GM21423 (cell line): ENCODE results near the gene FNDC1.
A peak's percentile ranks its signal among the peaks of the same experiment; 100 is the strongest.

Experiments used
- ATAC-seq: cut with Tn5 transposase; IDR thresholded peaks from one replicate; pipeline ENCODE4 v1.9.1; 2021; ENCODE audit warnings: mild to moderate bottlenecking, moderate library complexity; ENCODE audit not compliant: unreplicated experiment

FNDC1 gene

DNA sequence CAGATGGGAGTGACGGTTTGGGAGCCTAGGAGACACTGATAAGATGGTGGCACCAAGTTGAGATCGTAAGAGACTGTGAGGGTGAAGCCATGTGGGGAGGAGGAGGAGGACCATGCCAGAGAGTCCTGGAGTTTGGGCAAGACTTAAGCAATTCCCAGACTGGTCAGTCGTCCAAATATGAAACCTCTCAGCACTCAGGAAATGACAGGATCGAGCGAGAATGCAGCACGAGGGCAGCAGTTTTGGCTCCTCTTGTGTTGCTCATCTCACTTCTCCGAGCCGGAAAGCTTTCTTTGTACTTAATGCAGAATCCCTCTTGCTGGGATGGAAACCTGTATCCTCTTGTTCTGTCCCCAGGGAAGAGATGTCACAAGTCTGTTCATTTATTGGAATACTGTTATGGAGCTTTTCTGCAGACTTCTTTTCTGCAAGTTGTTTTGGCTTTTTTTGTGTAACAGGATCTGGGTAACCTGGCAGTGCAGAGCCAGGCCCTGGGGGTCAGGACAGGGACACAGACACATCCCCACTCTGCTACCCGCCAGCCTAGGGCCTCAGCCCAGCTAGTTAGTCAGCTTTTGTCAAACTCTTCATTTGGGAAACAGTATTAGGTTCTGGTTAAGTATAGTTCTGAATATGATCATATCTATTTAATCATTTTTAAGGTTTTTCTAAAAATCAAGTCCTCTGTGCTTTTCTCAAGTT lies 34.3 kb downstream of the FNDC1 start:
- no peak for ATAC-seq

DNA sequence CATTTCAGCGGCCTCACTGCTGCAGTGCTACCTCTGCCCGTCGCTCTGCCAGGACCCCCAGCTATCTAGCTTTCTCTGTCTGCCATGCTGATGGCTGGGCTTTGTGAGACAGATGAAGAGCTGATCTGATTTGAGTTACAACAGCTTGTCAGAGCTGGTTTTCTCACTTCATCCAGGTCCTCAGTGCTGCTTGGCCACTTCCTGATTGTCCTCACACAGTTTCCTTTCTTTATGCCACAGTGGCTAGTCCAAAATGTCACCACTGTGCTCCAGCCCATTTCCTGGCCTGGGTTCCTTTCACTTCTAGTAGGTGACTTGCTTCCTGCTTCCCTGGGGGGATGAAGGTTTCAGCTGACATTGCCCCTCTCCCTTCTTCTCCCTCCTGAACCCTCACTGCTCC lies 35.4 kb downstream of the FNDC1 start:
- ATAC-seq, result no peak

DNA sequence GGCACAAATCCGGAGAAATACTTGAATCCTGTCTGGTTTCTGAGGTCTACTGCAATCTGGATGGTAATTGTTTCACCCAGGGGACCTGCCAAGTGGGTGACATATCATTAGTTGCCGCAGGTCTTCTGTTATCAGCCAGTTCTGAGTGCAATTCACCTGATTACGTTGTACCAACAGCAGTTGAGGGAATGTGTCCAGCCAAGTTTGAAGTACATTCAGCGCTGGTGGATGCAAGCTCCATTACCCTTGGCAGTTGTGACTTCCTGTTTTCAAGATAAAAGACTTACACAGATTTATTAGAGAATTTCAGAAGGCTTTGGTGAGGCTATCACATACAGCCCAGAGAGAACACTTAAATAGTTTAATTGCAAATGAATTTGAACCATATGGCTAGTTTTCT lies 42.8 kb downstream of the FNDC1 start:
- ATAC-seq, result no peak

DNA sequence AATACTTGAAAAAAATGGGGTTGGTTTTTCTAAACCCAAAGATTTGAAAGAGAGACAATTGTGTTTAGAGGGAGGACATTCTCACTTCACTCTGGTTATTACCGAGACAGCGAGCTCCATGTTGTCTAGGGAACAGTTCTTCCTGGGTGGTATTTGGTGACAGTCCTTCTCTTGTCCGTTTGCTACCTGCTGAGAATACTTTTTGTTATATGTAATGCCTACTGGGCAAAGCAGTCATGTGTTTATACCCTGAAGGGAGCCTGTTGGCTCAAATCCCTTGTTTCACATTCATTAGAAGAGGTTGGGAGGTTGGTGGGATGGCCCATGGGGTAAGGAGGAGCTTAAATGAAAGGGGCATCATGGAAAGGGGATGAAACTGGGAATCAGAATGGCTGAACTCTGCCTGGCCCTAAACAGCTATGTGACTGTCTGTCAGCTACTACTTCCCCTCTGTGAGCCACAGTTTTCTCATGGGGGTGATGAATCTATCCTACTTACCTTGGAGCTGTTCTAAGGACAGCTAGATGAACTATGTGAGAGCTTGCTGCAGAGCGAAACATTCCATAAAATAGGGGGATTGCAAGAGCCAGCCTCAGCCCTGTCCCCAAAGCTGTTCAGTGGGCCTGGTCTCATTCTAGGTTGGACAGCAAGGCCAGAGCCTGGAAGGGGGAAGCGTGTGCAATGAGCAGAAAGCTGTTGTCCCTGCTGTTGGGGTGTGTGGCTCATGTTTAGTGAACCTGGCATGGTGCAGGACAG lies 43.5 kb downstream of the FNDC1 start:
- ATAC-seq, result no peak

DNA sequence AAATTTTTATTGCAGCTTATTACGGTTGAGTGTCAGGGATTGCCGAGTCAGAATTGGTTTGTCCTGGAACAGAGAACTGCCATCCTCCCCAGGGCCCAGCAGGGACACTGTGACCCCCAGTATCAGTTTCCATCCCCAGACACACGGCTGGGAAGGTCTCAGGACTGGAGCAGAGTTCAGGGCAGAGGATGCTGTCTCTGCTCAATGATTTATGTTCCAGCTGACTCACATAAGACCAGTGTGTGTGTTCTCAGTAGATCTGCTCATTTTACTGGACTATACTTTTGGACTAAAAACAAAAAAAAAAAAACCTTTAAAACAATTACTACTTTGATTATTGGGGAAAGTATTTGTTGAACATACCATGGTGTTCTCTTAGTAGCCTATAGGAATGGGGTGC lies 44.2 kb downstream of the FNDC1 start:
- no peak for ATAC-seq

DNA sequence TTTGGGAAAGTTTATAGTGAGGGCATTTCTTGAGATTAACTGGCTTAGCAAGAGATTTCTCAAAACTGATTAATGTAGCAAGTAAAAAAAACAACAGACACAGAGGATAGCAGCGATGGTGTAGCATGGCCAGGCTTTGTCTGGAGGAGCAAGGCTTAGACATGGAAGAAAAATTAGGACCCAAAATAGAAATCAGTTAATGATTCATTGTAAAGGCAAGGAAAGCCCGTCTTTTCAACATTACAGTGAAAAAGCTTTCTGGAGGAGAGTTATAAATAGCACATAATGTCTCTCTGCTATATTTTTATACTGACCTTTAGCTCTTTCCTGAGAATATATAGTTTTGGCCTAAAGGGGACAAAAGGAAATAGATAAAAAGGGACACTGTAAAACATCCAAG lies 45.1 kb downstream of the FNDC1 start:
- no peak for ATAC-seq

DNA sequence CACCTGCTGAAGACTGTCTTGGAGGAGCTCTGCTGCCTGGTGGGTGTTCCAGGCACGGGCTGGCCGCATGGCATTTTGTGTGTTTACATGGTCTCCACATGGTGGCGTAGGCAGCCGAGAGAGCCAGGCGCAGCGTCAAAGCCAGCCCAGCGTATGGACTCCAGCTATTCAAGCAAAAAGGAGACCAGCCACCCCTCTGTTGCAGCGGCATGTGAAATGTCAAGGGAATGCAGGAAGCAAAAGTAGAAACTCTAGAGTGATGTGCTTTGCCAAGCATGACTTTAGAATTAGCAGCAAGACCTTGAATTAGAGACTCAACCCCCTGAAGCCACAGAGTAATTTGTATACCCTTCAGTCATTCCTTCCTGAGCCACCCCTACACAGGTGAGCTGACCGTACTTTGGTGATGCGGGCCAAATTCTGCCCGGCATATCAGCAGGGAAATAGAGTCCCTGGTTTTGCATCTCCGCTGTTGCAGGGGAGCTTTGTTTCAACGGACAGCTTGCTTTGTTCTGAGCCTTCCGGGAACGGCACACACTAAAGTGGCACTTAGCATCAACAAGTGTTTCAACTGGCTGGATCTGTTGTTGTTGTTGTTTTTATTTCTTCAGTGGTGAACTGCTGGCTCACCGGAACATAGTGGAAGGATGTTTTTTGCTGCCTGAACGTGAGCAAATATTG lies 48.5 kb downstream of the FNDC1 start:
- peak; percentile 58 for ATAC-seq

DNA sequence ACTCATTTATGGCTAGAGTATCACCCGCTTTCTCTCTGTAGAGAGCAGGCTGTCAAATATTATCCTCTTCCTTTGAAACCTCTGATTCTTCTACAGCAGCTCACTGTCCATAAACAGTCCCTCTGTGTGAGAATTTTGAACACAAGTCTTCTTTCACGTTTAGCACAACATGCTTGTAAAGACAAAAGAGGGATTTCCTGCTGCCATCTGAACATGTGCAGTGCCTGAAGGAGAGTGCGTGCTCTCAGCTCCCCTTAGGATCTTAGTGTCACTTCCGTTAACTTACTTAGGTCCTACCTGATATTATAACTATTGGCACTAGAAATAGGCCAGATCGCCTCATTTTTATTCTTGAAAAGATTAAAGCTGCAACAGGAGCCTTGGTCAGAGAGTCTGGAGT lies 50.9 kb downstream of the FNDC1 start:
- ATAC-seq, result no peak

DNA sequence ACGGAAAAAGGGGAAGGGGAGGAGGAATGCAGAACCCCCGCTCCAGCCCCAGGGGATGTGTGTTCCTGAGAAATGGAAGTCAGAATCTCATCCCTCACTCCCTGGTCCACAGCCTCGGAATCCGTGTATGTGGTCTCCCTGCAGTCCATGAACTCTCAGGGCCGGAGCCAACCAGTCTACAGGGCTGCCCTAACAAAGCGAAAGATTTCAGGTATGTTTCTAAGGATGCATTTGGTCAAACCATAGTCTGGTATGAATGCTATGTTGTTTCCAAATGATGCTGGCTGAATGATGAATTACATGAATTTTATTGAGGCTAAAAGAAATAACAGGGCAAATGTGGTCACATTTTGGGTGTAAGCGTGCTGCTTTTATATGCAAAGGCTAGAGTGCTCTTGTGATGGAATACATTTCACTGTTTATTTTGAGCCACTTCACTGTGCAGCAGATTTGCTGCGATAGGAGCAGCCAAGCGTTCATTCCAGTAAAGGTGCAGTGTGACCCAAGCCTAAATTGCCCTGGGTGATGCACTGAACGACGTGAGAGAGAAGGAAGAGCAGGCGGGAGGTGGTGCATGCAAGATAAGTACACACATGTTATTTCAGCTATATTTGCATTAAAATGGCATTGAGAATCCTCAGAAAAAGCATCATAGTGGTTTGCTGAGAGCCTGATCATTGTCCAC lies 52.4 kb downstream of the FNDC1 start:
- ATAC-seq, result no peak

DNA sequence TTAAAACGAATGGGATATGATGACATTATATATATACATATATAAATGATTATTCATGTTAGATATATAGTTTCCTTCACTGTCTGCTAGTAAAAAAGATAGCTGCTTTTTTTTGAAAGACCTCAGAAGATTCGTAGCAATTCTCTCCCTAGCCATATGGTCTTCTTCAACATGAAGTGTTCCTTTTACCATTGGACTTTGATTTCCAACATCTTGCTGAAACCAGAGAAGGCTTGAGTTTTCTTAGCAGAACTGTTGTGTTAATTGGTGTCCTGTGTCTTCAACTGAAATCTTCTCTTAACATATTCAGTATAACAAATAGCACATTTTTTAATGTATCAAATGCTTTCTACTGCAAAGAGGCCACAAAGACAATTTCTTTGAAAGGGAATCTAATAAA lies 55.3 kb downstream of the FNDC1 start:
- ATAC-seq, result no peak

DNA sequence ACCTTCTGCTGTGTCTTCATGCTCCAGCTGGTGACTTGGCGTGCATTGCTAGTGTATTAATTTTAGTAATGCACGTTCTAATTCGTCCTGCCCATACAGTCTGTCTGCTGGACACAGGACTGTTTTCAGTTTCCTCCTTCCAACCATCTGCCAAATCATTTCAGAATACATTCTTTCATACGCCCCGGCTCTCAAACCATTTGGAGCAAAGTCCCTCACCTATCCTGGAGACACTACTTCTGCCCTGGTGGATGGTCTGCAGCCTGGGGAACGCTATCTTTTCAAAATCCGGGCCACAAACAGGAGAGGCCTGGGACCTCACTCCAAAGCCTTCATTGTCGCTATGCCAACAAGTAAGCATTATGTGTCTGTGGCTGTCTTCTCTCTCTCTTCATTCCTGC lies 60.5 kb downstream of the FNDC1 start:
- ATAC-seq, result no peak

DNA sequence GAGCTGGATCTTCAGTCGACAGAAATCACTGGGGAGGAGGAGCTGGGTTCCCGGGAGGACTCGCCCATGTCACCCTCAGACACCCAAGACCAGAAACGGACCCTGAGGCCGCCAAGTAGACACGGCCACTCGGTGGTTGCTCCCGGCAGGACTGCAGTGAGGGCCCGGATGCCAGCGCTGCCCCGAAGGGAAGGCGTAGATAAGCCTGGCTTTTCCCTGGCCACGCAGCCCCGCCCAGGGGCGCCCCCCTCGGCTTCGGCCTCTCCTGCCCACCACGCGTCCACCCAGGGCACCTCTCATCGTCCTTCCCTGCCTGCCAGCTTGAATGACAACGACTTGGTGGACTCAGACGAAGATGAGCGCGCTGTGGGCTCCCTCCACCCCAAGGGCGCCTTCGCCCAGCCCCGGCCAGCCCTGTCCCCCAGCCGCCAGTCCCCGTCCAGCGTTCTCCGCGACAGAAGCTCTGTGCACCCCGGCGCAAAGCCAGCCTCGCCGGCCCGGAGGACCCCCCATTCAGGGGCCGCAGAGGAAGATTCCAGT lies 63.0 kb downstream of the FNDC1 start:
- ATAC-seq, result no peak

DNA sequence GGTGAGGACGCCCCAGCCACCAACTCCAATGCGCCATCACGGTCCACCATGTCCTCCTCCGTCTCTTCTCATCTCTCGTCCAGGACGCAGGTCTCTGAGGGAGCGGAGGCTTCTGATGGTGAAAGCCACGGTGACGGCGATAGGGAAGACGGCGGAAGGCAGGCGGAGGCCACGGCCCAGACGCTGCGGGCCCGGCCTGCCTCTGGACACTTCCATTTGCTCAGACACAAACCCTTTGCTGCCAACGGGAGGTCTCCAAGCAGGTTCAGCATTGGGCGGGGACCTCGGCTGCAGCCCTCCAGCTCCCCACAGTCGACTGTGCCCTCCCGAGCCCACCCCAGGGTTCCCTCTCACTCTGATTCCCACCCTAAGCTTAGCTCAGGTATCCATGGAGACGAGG lies 63.6 kb downstream of the FNDC1 start:
- ATAC-seq, result no peak

DNA sequence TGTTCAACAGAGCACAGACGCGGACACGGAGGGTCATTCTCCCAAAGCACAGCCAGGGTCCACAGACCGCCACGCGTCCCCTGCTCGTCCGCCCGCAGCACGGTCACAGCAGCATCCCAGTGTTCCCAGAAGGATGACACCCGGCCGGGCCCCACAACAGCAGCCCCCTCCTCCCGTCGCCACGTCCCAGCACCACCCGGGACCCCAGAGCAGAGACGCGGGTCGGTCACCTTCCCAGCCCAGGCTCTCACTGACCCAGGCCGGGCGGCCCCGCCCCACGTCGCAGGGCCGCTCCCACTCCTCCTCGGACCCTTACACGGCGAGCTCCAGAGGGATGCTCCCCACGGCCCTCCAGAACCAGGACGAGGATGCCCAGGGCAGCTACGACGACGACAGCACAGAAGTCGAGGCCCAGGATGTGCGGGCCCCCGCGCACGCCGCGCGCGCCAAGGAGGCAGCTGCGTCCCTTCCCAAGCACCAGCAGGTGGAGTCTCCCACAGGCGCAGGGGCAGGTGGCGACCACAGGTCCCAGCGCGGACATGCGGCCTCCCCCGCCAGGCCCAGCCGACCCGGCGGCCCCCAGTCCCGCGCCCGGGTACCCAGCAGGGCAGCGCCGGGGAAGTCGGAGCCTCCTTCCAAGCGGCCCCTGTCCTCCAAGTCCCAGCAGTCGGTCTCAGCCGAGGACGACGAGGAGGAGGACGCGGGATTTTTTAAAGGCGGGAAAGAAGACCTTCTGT lies 64.3 kb downstream of the FNDC1 start:
- no peak for ATAC-seq

DNA sequence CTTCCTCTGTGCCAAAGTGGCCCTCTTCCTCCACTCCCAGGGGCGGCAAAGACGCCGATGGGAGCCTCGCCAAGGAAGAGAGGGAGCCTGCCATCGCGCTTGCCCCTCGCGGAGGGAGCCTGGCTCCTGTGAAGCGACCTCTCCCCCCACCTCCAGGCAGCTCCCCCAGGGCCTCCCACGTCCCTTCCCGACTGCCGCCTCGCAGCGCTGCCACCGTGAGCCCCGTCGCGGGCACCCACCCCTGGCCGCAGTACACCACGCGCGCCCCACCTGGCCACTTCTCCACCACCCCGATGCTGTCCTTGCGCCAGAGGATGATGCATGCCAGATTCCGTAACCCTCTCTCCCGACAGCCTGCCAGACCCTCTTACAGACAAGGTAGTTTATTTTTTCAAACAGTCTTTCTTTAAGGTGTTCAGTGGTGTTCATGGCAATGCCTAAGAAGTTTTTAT lies 64.9 kb downstream of the FNDC1 start:
- ATAC-seq, result no peak

DNA sequence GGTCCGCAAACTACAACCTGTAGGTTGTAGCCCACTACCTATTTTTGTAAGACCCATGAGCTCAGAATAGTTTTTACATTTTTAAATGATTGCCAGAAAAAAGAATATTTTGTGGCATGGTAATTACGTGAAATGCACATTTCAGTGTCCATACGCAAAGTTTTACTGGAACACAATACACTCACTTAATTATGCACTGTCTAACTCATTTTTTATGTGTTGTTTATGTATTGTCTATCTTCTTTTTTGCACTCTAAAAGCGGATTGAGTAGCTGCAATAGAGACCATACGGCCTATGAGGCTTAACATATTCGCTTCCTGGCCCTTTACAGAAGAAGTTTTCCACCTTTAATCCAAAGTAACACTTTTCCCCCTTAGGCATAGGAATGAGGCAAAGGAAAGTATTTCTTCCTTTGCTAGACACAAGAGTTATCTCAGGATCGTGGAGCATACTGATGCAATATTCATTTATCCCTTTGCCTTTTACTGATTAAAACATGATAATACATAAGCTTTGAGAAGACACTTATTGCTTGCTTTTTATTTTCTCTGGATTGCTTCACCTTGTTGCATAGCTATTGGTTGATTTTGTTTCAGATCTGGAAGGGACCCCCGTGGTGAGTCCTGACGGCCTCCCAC lies 69.8 kb downstream of the FNDC1 start:
- no peak for ATAC-seq

DNA sequence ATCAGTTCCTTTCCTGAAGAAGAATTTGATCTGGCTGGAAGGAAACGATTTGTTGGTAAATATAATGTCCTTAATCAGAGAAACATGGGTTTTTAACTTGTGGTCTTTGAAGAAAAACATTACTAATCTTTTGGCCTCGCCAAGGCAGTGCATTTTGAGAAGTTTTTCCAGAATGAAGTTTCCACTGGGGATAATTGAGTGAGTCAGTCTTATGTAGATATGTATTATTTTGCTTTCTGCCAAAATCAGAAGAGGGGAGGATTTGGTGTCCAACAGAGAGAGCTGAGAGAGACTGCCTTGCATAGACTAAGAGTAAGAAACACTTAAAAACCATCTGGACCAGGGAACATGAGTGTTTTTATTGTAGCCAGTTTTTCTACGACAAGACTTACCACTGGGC lies 79.9 kb downstream of the FNDC1 start:
- no peak for ATAC-seq

DNA sequence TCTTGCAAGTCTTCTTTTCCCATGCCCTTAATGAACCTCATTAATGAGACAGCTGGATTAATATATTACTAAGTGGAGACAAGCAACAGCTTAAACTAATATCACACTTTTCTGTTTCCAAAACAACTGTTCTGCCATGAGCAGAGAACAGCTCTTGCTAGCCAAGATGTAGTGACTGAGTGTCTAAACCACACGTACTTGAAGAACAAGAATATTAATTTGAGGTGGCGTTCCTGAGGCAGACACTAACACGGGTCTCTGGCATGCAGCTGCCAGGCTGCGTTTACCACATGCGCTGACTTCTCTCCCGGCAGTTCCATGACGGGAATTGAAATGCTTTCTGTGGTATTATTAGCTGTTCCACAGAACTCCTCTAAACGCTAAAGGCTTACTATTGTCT lies 80.6 kb downstream of the FNDC1 start:
- ATAC-seq, result no peak

DNA sequence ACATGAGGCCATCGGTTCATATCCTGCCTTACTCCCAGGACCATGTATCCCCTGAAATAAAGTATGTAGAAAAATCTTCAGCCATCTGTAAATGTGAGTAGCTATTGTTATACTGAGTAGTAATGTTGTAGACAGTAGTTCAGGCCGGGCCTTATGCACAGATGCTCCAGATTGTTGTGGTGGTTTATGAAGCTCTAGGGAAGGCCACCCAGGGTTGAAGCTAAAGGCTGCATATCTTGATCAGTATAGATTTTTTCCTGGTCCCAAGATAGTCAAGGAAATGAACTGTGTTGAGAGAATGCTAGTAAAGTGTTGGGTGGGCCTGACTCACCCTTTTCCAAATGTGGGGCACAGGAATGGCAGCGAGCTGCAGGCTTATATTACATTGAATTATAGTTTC lies 81.4 kb downstream of the FNDC1 start:
- no peak for ATAC-seq

DNA sequence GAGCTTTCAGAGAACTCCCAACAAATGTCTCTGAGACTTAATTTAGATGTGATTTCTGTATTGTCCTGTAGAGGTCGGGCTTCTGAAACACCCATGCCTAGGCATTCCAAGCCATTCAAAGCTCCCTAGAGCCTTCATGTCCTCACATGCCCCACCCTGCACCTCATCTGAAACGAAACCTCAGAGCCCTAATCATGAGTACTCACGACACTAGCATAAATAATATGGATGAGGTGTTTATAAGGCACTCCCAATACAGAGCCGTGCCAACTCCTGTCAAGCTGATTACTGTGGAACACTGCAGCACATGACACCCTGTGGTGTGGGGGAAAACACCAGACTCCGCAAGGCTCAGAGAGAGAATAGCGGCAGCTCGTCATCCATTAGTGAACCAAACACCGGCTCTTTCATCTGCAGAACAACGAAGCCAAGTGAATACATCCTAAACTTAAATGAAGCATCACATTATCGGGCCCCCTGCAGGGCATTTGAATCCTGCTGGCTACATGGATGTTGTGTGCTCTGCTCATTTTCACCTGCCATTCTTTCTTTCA lies 83.8 kb downstream of the FNDC1 start:
- no peak for ATAC-seq
